Heart left ventricle (tissue), 16 donors: ENCODE data around the gene BACE1-AS. TPM values are rescaled to one million over a fixed set of nuclear protein-coding genes. Genes with fewer than 3 reads are reported as not detected.

Experiments
- ATAC-seq, 4 donors: fragments of 200-7000 bp; cut with Tn5 transposase; one replicate each; pipeline ENCODE4 v1.9.1; 2020 to 2022; ENCODE audit warnings: moderate library complexity in 4 of 4, mild to moderate bottlenecking in 3 of 4, moderate number of reproducible peaks in 1 of 4
- DNase-seq, 5 donors: peaks; one replicate each; pipeline ENCODE4 v3.0.0-alpha.2; 2020
- H3K27ac ChIP-seq, 12 donors: fragments of 200-600 bp; sonication (generic) in 4 of 12; one replicate each; pipeline versions ENCODE4 v1.5.0 to v1.8.0; 2016 to 2022; ENCODE audit warnings: mild to moderate bottlenecking in 2 of 12
- H3K27me3 ChIP-seq, 9 donors: fragments of 200-600 bp; sonication (generic) in 2 of 9; one replicate each; pipeline versions ENCODE4 v1.5.1 to v1.8.0; 2016 to 2022; ENCODE audit warnings: mild to moderate bottlenecking in 3 of 9
- H3K36me3 ChIP-seq, 9 donors: fragments of 200-600 bp; sonication (generic) in 2 of 9; one replicate each; pipeline versions ENCODE4 v1.5.0 to v1.8.0; 2018 to 2022; ENCODE audit warnings: mild to moderate bottlenecking in 2 of 9
- H3K4me1 ChIP-seq, 12 donors: fragments of 200-600 bp; sonication (generic) in 4 of 12; one replicate each; pipeline versions ENCODE4 v1.5.0 to v1.8.0; 2016 to 2022; ENCODE audit warnings: mild to moderate bottlenecking in 3 of 12
- H3K4me3 ChIP-seq, 12 donors: fragments of 200-600 bp; sonication (generic) in 4 of 12; one replicate each; pipeline versions ENCODE4 v1.5.0 to v1.8.0; 2017 to 2022; ENCODE audit warnings: mild to moderate bottlenecking in 9 of 12, moderate library complexity in 4 of 12
- H3K9me3 ChIP-seq, 12 donors: fragments of 200-600 bp; sonication (generic) in 4 of 12; one replicate each; pipeline versions ENCODE4 v1.5.0 to v1.8.0; 2016 to 2022; ENCODE audit warnings: mild to moderate bottlenecking in 1 of 12
- POLR2A ChIP-seq, 2 donors: fragments of 450-650 bp; IDR thresholded peaks; one replicate each; pipeline ENCODE4 v1.6.1; 2017; ENCODE audit warnings: antibody characterized with exemption in 2 of 2, mild to moderate bottlenecking in 2 of 2, moderate library complexity in 2 of 2
- WGBS, 4 donors: extraction: QIAGEN DNeasy Blood & Tissue Kit in 2 of 4; methylation state at CpG; one replicate each; pipeline versions ENCODE4 v1.1.5 to v1.1.7; 2013 to 2018; 5-methylcytosine and 5-hydroxymethylcytosine counted together
- intact Hi-C, 10 donors: fragments of 100-400 bp; cut with DNase I; formaldehyde crosslinking; loops; one replicate each; pipeline versions ENCODE4 v1.11.1 to v1.14.2; 2022
- polyA plus RNA-seq, 2 donors: library from polyadenylated mRNA; stranded (reverse); fragments of 200-250 nt; gene quantifications; one replicate each; pipeline ENCODE4 v1.2.3, GENCODE V29; 2013
- total RNA-seq, 9 donors: library from RNA; depleted of rRNA in 2 of 9; stranded (reverse); fragments of >200 nt in 2 of 9; fragmentation: NEBNext Ultra II Directional in 3 of 9; extraction: Animal tissue kit (Norgen Biotek cat#: 25700) in 3 of 9; gene quantifications; one replicate each; pipeline versions ENCODE4 v1.1.0 to v1.2.4, GENCODE V29; 2016 to 2023
- TF ChIP-seq, protein P1 (sequence below), 12 donors: fragments of 200-600 bp; sonication (generic) in 4 of 12; IDR thresholded peaks; one replicate each; pipeline versions ENCODE4 v1.5.0 to v1.8.0; 2018 to 2022; ENCODE audit warnings: antibody characterized with exemption in 12 of 12, mild to moderate bottlenecking in 5 of 12
- donor health status: ischemic (EF 13 %, LVEDD 7.1; RV severe dilation, severe dysfunction).
- donor health status: healthy with polysubstance abuse.
- donor health status: DM: no; HTN: yes; CAD: no.
- donor health status: DM: no; HTN: no; CAD: no.
- donor health status: ischemic (EF 25% LVEDD 6.9; RV normal size, moderate dysfunction).
- donor health status: ischemic (EF 25% LVEDD 5.7; RV mildly dilated, moderate dysfunction).
- donor health status: healthy.
- donor health status: DM: yes; HTN: yes; CAD: no.
- donor health status: ischemic (EF 35%, LVEDD 5.7; RV mildly dilated, moderate dysfunction).
- donor health status: nonischemic (EF 11% LVEDD 7.7; RV severe dilation, severe dysfunction).
- donor health status: DM: yes; HTN: yes; CAD: no.
- donor health status: PGD.
- donor health status: ischemic (EF 29% LVEDD 5.4; RV normal size, mild dysfunction).
- donor health status: nonischemic (EF 23%, LVEDD 6.1; RV moderate dilation, normal function).

BACE1-AS gene
- total and polyA plus RNA-seq, 11 donors: 4.2 to 16.6 (median 9.8) TPM

DNA sequence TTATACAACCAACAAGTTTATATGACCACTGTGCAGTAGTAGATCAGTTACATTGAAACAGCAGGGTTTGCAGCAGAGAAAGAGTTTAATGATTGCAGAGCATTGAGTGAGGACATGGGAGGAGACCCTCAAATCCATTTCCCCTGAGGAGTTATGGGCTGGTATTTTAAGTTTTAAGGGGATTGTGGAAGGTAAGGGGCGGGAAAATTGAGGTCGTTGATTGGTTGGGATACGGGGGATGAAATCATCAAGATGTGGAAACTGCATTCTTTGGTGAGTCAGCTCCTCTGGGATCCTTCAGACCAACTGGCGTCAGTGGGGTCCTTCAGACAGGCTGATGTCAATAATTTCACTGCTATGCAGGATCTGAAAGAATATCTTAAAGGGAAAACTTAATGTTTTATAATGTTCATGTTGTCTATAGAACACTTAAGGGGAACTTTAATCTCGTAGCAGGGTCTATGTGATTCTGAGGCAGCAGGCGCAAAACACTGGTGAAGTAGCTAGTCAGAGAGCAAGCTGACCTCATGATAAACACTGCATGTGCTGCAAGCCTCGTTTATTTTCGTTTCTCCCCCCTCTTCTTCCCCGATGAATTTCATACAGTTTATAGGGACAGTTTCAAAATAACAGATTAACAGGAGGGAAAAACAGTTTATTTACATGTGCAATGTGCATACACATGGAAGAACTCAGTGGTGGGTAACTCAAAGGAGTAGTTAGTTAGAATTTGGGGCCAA, 17.4 kb upstream of the BACE1-AS start:
- peaks cover 0 to 3% (median 0%) of the 10 kb centered on the region in 12 donors for H3K9me3 ChIP-seq
- 81 to 85% (median 82%) methylated on average over 9 of the region's 9 CpGs for WGBS, 4 donors
- H3K4me3 ChIP-seq: no peak overlapping the region
- no peak for DNase-seq
- no peak overlapping the region for H3K27ac ChIP-seq
- peaks cover 0 to 27% (median 5%) of the 10 kb centered on the region in 9 donors for H3K36me3 ChIP-seq
- no peaks in the 10 kb centered on the region for H3K27me3 ChIP-seq
- peak in 1 of 4 donors; percentile 43 for ATAC-seq
- H3K4me1 ChIP-seq: no peaks in the 10 kb centered on the region
- TF ChIP-seq, protein P1, sequence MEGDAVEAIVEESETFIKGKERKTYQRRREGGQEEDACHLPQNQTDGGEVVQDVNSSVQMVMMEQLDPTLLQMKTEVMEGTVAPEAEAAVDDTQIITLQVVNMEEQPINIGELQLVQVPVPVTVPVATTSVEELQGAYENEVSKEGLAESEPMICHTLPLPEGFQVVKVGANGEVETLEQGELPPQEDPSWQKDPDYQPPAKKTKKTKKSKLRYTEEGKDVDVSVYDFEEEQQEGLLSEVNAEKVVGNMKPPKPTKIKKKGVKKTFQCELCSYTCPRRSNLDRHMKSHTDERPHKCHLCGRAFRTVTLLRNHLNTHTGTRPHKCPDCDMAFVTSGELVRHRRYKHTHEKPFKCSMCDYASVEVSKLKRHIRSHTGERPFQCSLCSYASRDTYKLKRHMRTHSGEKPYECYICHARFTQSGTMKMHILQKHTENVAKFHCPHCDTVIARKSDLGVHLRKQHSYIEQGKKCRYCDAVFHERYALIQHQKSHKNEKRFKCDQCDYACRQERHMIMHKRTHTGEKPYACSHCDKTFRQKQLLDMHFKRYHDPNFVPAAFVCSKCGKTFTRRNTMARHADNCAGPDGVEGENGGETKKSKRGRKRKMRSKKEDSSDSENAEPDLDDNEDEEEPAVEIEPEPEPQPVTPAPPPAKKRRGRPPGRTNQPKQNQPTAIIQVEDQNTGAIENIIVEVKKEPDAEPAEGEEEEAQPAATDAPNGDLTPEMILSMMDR (IDR thresholded peaks at IDR 0.05): no peak
- TF ChIP-seq POLR2A (IDR thresholded peaks at IDR 0.05): no peak
- intact Hi-C loops: no loop called here

DNA sequence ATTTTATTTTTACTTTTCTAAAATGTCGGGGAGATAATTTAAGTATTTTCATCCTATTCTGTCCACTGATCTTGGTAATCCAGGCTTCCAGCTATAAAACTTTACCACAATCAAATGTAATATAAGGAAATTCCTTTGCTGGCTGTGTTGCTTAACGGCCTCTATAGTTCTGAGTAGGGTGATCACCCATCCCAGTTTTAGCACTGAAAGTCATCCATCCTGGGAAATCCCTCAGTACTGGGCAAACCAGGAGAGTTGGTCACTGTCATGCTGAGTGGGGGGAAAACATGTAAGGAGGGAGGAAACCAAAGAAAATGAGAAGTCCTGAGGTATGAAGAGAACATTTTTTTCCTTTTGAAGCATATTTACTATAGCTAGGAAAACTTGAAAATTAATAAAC, 12.8 kb upstream of the BACE1-AS start:
- ATAC-seq (no peak), DNase-seq (no peak)
- no peak for TF ChIP-seq POLR2A (IDR thresholded peaks at IDR 0.05)
- TF ChIP-seq, protein P1 (IDR thresholded peaks at IDR 0.05): no peak
- intact Hi-C loops: no loop called here
- Histone ChIP-seq H3K27ac (no peak overlapping the region), H3K4me3 (no peak overlapping the region), H3K36me3 (peaks cover 0 to 61% (median 41%) of the 10 kb centered on the region in 9 donors), H3K27me3 (no peaks in the 10 kb centered on the region), H3K9me3 (peaks cover 0 to under 1% (median 0%) of the 10 kb centered on the region in 12 donors), H3K4me1 (peaks cover 0 to 6% (median 0%) of the 10 kb centered on the region in 12 donors)
- 82 to 92% (median 87%) methylated on average over 2 of the region's 2 CpGs for WGBS, 4 donors

DNA sequence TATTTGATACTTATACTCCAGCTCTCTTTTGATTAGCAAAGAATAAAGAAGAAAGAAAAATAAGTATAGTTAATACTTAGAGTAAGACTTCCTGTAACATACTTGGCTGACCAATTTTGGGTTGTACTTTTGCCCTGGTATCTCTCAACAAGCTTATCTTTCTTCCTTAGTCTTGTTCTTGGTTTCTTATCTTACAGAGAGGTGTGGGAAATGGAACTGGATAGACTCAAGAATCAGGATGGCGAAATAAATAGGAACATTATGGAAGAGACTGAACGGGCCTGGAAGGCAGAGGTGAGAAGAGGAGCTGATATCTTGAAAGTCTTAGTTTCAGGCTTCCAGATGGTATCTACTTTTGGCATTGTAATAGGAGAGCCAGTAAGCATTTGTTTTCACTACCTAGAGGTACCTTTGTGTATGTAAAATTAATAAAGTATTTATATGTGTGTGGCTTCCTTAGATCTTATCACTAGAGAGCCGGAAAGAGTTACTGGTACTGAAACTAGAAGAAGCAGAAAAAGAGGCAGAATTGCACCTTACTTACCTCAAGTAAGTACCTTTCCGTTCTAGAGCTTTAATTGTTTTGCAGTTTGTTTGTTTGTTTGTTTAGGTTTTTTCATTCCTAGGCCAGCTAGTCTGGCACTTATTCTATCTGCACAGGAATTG, 11.3 kb upstream of the BACE1-AS start:
- H3K36me3 ChIP-seq: peaks cover 0 to 70% (median 56%) of the 10 kb centered on the region in 9 donors
- no peaks in the 10 kb centered on the region for H3K27me3 ChIP-seq
- intact Hi-C loops: no loop called here
- no peak for DNase-seq
- H3K4me1 ChIP-seq: peaks cover 0 to 6% (median 0%) of the 10 kb centered on the region in 12 donors
- WGBS, 4 donors: 71 to 79% (median 75%) methylated on average over 4 of the region's 4 CpGs
- H3K9me3 ChIP-seq: no peaks in the 10 kb centered on the region
- peak overlapping the region in 1 of 12 donors; percentile 30 for H3K4me3 ChIP-seq
- no peak for ATAC-seq
- TF ChIP-seq, protein P1 (IDR thresholded peaks at IDR 0.05): no peak
- TF ChIP-seq POLR2A (IDR thresholded peaks at IDR 0.05): no peak
- peak overlapping the region in 1 of 12 donors; percentile 47 for H3K27ac ChIP-seq

DNA sequence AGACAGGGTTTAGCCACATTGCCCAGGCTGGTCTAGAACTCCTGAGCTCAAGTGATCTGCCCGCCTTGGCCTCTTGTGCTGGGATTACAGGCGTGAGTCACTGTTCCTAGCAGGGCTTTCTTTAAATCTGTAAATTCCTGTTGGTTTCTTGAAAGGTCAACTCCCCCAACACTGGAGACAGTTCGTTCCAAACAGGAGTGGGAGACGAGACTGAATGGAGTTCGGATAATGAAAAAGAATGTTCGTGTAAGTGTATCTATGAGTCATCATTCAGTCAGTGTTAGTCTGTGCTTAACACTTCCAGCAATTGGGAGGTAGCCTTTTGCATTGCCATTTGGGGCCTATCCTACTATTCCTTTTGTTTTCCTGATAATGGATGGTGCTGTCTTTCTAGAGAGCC, 10.0 kb upstream of the BACE1-AS start:
- Histone ChIP-seq H3K9me3 (no peaks in the 10 kb centered on the region), H3K27me3 (no peaks in the 10 kb centered on the region), H3K27ac (no peak overlapping the region), H3K4me1 (peaks cover 0 to 6% (median 0%) of the 10 kb centered on the region in 12 donors), H3K36me3 (peaks cover 0 to 72% (median 63%) of the 10 kb centered on the region in 9 donors), H3K4me3 (no peak overlapping the region)
- ATAC-seq (peak in 2 of 4 donors; percentile 45), DNase-seq (no peak)
- TF ChIP-seq POLR2A (IDR thresholded peaks at IDR 0.05): no peak
- TF ChIP-seq, protein P1 (IDR thresholded peaks at IDR 0.05): no peak
- WGBS, 4 donors: 75 to 85% (median 84%) methylated on average over 6 of the region's 6 CpGs
- intact Hi-C loops: no loop called here
